Cardiac muscle cell (in vitro differentiated cells and primary cell): ENCODE results near the gene CTNND2. TPM values are rescaled to one million over a fixed set of nuclear protein-coding genes. Genes with fewer than 3 reads are reported as not detected.

Source experiments
- DNase-seq, 2 donors: peaks; one replicate each; pipeline versions ENCODE4 v3.0.0 to v3.0.0-alpha.2; 2010 to 2017; ENCODE audit warnings: low read depth in 1 of 2, low spot score in 1 of 2
- H3K27ac ChIP-seq: fragments of 200-600 bp; sonication (generic); 2 replicates; pipeline ENCODE4 v1.5.1; 2016
- H3K27me3 ChIP-seq: fragments of 200-600 bp; sonication (generic); 2 replicates; pipeline ENCODE4 v1.6.0; 2016; ENCODE audit warnings: control low read depth
- H3K36me3 ChIP-seq: fragments of 200-600 bp; sonication (generic); 2 replicates; pipeline ENCODE4 v1.5.1; 2016; ENCODE audit warnings: control low read depth
- H3K4me1 ChIP-seq: fragments of 200-600 bp; sonication (generic); 2 replicates; pipeline ENCODE4 v1.8.1; 2017; ENCODE audit warnings: low read depth, mild to moderate bottlenecking, mixed run types
- H3K4me3 ChIP-seq: fragments of 200-600 bp; sonication (generic); 2 replicates; pipeline ENCODE4 v1.5.1; 2016; ENCODE audit warnings: mild to moderate bottlenecking
- H3K9me3 ChIP-seq: fragments of 200-600 bp; sonication (generic); 2 replicates; pipeline ENCODE4 v1.5.1; 2017; ENCODE audit warnings: low read depth, mild to moderate bottlenecking, control low read depth
- CTCF ChIP-seq: IDR thresholded peaks from 2 replicates; pipeline ENCODE4 v1.5.1; 2012; ENCODE audit warnings: low read depth, mild to moderate bottlenecking, low read length
- polyA plus RNA-seq: library from polyadenylated mRNA; unstranded; fragments of >200 nt; fragmentation: Nextera tagmentation; extraction: Ambion mirVana; gene quantifications from 2 replicates; pipeline ENCODE4 v1.2.1, GENCODE V29; 2016
- total RNA-seq: library from RNA; depleted of rRNA; stranded (reverse); fragments of >200 nt; gene quantifications from 2 replicates; pipeline ENCODE4 v1.2.3, GENCODE V29; 2016

Gene CTNND2
- total and polyA plus RNA-seq, 2 experiments from 2014 or later = 11.0 to 12.7 TPM

- H3K4me3 ChIP-seq = no peak overlapping the region
- no peak for TF ChIP-seq CTCF
- no peak for DNase-seq
- H3K27ac ChIP-seq = no peak overlapping the region
- peaks cover 3% of the 10 kb centered on the region for H3K9me3 ChIP-seq
- peaks cover 3% of the 10 kb centered on the region for H3K4me1 ChIP-seq
- no peaks in the 10 kb centered on the region for H3K27me3 ChIP-seq
- H3K36me3 ChIP-seq = no peaks in the 10 kb centered on the region
Observed at GRCh38 chr5:11054014-11054413, 850.2 kb downstream of the CTNND2 start.

GRCh38 chr5:11052871-11053270 is 851.4 kb downstream of the CTNND2 start:
- H3K9me3 ChIP-seq = peaks cover 3% of the 10 kb centered on the region
- H3K4me1 ChIP-seq = peaks cover 3% of the 10 kb centered on the region
- no peaks in the 10 kb centered on the region for H3K36me3 ChIP-seq
- no peak for DNase-seq
- no peak overlapping the region for H3K4me3 ChIP-seq
- no peaks in the 10 kb centered on the region for H3K27me3 ChIP-seq
- no peak overlapping the region for H3K27ac ChIP-seq
- TF ChIP-seq CTCF = no peak

- Histone ChIP-seq H3K36me3 (no peaks in the 10 kb centered on the region), H3K27ac (no peak overlapping the region), H3K27me3 (no peaks in the 10 kb centered on the region), H3K4me3 (no peak overlapping the region), H3K9me3 (no peaks in the 10 kb centered on the region), H3K4me1 (peaks cover 3% of the 10 kb centered on the region)
- no peak for DNase-seq
- no peak for TF ChIP-seq CTCF
Observed at GRCh38 chr5:11050596-11051304, 853.5 kb downstream of the CTNND2 start.

GRCh38 chr5:11048760-11049159 is 855.5 kb downstream of the CTNND2 start:
- Histone ChIP-seq H3K36me3 (no peaks in the 10 kb centered on the region), H3K27me3 (no peaks in the 10 kb centered on the region), H3K4me1 (peaks cover 2% of the 10 kb centered on the region), H3K9me3 (no peaks in the 10 kb centered on the region), H3K4me3 (no peak overlapping the region), H3K27ac (no peak overlapping the region)
- no peak for DNase-seq
- TF ChIP-seq CTCF = no peak

GRCh38 chr5:11047625-11048024 is 856.6 kb downstream of the CTNND2 start:
- no peaks in the 10 kb centered on the region for H3K9me3 ChIP-seq
- no peaks in the 10 kb centered on the region for H3K4me1 ChIP-seq
- H3K36me3 ChIP-seq = no peaks in the 10 kb centered on the region
- H3K27me3 ChIP-seq = no peaks in the 10 kb centered on the region
- no peak overlapping the region for H3K27ac ChIP-seq
- no peak overlapping the region for H3K4me3 ChIP-seq
- TF ChIP-seq CTCF = no peak
- DNase-seq = no peak
